ENCODE data around the gene ETDB. TPM values are rescaled to one million over a fixed set of nuclear protein-coding genes. Genes with fewer than 3 reads are reported as not detected.

ETDB gene
- total RNA-seq, 4 donors from 2014 or later = not detected

DNA sequence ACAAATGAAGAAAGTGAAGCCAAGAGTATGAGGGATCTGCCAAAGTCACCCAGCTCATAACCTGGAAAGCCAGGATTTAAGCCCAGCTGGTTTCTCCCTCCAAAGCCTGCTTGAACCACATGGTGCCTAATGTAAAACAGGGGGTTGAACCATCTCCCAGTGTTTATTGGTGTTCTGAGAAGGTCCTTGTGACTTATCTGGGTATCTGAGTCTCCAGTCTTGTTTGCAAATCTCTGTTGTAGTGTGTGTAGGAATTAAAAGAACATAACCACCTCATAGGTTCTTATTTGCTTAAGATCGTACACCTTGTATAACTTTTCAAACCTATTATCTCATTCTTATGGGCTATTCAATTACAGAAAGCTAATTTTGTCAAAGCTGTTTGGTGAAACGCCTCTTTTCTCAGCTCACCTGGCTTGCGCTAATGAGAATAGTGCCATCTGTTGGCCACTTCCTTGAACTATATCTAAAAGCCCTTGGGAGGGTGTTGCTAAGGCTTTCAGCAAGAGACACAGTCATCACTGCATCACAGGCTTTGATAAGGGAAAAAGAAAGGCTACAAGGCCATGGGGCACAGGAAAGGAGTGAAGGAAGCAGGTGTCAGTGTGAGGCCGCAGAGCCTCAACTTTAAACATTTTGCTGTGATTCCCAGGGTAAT lies 34.0 kb downstream of the ETDB start:
- Histone ChIP-seq H3K36me3 (no peaks in the 10 kb centered on the region), H3K9me3 (no peaks in the 10 kb centered on the region), H3K27me3 (no peaks in the 10 kb centered on the region), H3K27ac (no peak overlapping the region), H3K4me1 (no peaks in the 10 kb centered on the region), H3K4me3 (no peak overlapping the region)
- peak; percentile 22 for DNase-seq
- intact Hi-C loops (cut with DNase I; ENCODE audit: low total_unique reads) (no loop called here), in situ Hi-C loops (cut with MboI; ENCODE audit: low pct_ligation_motif_present in 1 of 4, low pct_unique_long_range_greater_than_20kb in 1 of 4, low sequenced_read_pairs in 3 of 4) (no loop called here)
- TF ChIP-seq, protein P1, sequence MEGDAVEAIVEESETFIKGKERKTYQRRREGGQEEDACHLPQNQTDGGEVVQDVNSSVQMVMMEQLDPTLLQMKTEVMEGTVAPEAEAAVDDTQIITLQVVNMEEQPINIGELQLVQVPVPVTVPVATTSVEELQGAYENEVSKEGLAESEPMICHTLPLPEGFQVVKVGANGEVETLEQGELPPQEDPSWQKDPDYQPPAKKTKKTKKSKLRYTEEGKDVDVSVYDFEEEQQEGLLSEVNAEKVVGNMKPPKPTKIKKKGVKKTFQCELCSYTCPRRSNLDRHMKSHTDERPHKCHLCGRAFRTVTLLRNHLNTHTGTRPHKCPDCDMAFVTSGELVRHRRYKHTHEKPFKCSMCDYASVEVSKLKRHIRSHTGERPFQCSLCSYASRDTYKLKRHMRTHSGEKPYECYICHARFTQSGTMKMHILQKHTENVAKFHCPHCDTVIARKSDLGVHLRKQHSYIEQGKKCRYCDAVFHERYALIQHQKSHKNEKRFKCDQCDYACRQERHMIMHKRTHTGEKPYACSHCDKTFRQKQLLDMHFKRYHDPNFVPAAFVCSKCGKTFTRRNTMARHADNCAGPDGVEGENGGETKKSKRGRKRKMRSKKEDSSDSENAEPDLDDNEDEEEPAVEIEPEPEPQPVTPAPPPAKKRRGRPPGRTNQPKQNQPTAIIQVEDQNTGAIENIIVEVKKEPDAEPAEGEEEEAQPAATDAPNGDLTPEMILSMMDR (IDR thresholded peaks at IDR 0.05) = peak; percentile 32 to 57 (median 41)
- TF ChIP-seq POLR2A (IDR thresholded peaks at IDR 0.05) (no peak), POLR2AphosphoS5 (IDR thresholded peaks at IDR 0.05) (no peak), EP300 (IDR thresholded peaks at IDR 0.05; ENCODE audit: low read depth) (no peak)
- 14% methylated on average over 4 of the region's 4 CpGs; no CpG with 5 or more reads in 1 of the 2 donors for WGBS, 2 donors (ENCODE audit: low coverage in 1 of 2)

DNA sequence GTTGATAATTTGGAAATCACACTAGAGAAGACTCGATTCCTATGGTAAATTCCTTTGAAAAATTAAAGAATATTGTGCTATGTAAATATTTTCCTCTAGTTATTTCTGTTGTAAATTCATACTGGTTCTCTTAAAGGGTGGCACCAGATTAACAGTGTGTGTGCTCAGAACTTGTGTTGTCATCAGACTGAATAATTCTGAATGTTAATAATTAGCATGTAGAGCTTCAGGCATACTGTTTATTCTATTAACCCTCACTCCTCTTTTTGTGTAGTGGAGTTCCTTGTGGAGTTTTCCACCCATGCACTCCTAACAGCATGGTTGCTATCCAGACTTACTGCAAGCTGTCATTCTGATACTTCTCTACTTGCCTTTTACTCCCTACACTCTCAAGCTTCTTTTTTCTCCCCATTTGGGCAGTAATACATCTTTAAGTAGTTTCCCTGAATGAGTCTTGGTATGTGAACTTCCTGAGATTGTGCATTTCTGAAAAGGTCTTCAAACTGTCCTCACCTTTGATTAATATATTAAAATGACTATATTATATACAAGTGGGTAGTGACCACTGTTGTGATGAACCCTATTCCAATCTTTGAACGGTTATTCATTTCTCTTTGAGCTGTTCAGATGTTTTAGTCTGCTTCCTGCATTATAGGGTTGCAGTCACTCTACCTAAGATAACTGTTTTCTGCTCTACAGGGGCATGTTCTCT lies 38.5 kb downstream of the ETDB start:
- Histone ChIP-seq H3K27me3 (no peaks in the 10 kb centered on the region), H3K27ac (no peak overlapping the region), H3K4me1 (no peaks in the 10 kb centered on the region), H3K4me3 (no peak overlapping the region), H3K36me3 (no peaks in the 10 kb centered on the region), H3K9me3 (no peaks in the 10 kb centered on the region)
- TF ChIP-seq EP300 (IDR thresholded peaks at IDR 0.05; ENCODE audit: low read depth) (no peak), POLR2AphosphoS5 (IDR thresholded peaks at IDR 0.05) (no peak), POLR2A (IDR thresholded peaks at IDR 0.05) (no peak)
- TF ChIP-seq, protein P1 (IDR thresholded peaks at IDR 0.05) = no peak
- WGBS, 2 donors (ENCODE audit: low coverage in 1 of 2) = 53% methylated on average over 2 of the region's 2 CpGs; no CpG with 5 or more reads in 1 of the 2 donors
- no peak for DNase-seq
- intact Hi-C loops (cut with DNase I; ENCODE audit: low total_unique reads) (loop anchor here (5.0 kb wide), 1 partner anchor 120 kb away; no protein-coding TSS in a partner anchor), in situ Hi-C loops (cut with MboI; ENCODE audit: low pct_ligation_motif_present in 1 of 4, low pct_unique_long_range_greater_than_20kb in 1 of 4, low sequenced_read_pairs in 3 of 4) (no loop called here)

Other genes starting within 250 kb of the ETDB start
- 10 to 100 TPM in 1 of 4 donors, 1 to 10 TPM in 3; 2.6 to 18.3 (median 7.4) TPM for gene MOSPD1, start 205.3 kb downstream of the ETDB start, total RNA-seq
- 1 to 10 TPM in 2 of 4 donors, not detected in 2; 1.8 to 1.9 TPM for gene SMIM10, start 129.5 kb downstream of the ETDB start, total RNA-seq
- gene RTL8B, start 98.0 kb downstream of the ETDB start, total RNA-seq = 1 to 10 TPM; 1.3 to 3.4 (median 2.6) TPM
- gene RTL8C, start 88.2 kb downstream of the ETDB start, total RNA-seq = 100 to 1,000 TPM in 1 of 4 donors, 10 to 100 TPM in 3; 30.5 to 173 (median 46.0) TPM
- gene RTL8A, start 68.4 kb downstream of the ETDB start, total RNA-seq = 100 to 1,000 TPM in 1 of 4 donors, 10 to 100 TPM in 3; 26.8 to 118 (median 57.3) TPM
- 1 to 10 TPM in 1 of 4 donors, under 1 TPM in 2, not detected in 1; 0.32 to 1.6 (median 0.40) TPM for gene SMIM10L2B, start 21.8 kb downstream of the ETDB start, total RNA-seq
- gene CT55, start 50.9 kb upstream of the ETDB start, total RNA-seq = not detected
- not detected for gene ETDA, start 131.5 kb upstream of the ETDB start, total RNA-seq
- not detected for gene ETDC, start 189.0 kb upstream of the ETDB start, total RNA-seq
- 10 to 100 TPM in 3 of 4 donors, 1 to 10 TPM in 1; 8.2 to 15.2 (median 10.8) TPM for gene ZNF75D, start 223.6 kb upstream of the ETDB start, total RNA-seq
- gene ZNF449, start 224.3 kb upstream of the ETDB start, total RNA-seq = 1 to 10 TPM; 1.1 to 7.8 (median 5.4) TPM

All from transverse colon (tissue), 4 donors.